Measurements from ENCODE around the gene SETMAR.

The SETMAR gene

GRCh38 chr3:4351164-4351855 is 48.1 kb downstream of the SETMAR start:
- DNase-seq (ENCODE audit: low read depth) = no peak

- DNase-seq (ENCODE audit: low read depth) = no peak
These were observed 48.7 kb downstream of the SETMAR start for GRCh38 chr3:4351872-4352271.

DNA sequence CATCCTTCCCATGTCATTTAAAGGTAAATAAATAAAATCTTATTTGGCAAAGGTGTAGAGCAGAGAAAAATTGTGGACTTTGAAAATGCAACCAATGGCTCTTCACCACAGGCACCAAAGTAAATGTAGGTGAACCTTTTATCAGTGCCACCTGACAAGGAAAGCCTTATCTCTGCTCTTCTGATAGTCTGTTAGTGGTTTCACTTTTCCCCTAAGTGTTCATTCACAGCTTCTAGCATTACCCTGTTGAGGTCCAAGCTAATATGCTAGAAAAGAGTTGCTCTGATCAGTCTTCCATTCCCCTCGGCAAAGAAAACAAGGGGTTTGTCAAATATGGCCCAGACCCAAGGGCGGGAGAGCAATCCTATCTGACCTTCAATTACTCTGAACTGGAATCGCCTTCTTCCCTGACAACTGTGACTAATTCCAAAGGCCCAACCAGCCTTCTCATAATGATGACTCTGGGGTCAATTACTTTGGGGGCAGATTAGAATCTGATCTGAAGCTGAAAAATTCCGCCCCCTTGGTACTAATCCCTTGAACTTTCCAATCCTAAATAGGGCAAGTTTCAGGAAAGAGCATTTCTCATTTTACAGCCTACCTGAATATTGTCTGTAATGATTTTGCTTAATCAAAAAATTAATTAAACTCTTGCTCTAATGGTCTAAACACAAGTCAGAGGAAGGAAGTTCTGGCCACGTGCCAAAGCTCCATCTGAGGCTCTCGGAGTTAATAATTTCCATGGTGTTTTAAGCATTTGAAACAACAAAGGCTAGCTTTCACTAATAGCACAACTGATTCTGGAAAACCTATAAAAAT is 52.4 kb downstream of the SETMAR start:
- no peak for DNase-seq (ENCODE audit: low read depth)

DNA sequence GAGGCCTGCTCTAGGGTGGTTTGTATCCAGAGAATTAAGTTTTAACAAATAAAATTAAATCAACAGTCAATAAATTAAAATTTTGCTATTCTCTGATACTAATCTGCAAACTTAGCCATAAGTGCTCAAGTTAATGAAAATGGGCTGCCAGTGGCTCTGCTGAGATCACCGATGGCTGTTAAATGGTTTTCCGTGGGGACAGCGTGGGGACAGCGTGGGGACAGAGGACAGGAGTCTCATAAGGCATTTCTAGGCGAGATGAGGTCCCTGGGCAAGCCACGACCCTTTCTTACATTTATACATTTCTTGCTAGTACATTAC is 53.0 kb downstream of the SETMAR start:
- DNase-seq (ENCODE audit: low read depth) = no peak

DNA sequence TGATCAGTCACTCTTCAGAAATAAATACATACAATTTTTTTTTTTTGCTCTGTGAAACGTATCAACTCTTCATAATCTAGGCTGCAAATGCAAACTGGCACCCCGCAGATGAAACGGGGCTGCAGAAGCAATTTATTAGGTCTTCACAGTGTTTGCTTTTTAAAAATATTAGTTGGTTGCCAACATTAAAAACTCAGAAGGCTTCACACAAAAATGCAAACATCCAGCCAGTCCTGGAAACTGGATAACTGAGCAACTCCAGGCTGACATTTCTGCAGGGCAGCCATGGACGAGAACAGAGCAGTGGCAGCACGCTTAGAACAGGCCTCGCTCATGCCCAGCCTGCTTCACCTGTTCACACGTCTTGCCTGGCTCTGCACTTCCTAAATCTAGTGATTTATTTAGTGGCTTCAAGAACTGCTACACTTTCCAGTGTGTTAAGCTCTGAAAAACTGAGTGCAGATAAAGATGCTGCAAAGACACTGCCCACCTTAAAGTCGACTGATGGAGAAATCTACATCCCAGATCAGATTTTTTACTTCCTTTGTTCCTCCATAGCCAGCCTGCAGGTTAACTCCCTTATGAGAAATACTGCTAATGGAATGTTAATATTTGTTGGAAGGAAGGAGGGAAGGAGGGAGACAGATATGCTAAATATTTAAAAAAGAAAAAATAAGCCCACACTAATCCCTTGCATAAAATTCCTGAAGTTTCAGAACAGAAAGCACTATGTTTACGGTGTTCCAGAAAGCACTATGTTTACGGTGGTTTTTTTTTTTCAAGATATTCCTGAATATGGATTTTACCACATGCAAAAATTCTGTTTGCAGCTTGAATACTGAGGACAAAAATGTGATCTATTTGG is 53.6 kb downstream of the SETMAR start:
- DNase-seq (ENCODE audit: low read depth) = no peak

- no peak for DNase-seq (ENCODE audit: low read depth)
These were observed 55.1 kb downstream of the SETMAR start for GRCh38 chr3:4358273-4358672.

GRCh38 chr3:4359805-4360502 is 56.8 kb downstream of the SETMAR start:
- no peak for DNase-seq (ENCODE audit: low read depth)

DNA sequence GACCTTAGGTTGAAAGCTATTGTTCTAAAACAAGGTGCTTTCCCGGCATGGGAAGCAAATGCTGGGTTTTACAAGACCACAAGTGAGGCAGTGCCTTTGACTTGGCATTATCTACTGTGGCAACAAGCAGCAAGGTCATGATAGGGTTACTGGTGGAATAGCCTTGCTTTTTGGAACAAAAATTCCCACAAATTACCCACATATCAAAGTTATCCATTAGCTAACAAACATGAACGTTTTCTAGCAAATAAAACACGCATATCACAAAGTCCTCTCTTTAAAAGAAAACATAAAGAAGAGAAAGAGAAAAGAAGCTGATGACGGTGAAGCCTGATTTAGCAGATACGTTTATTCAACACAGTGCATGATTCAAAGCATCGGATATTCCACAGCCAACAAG is 57.6 kb downstream of the SETMAR start:
- DNase-seq (ENCODE audit: low read depth) = no peak

GRCh38 chr3:4362523-4362922 is 59.4 kb downstream of the SETMAR start:
- DNase-seq (ENCODE audit: low read depth) = no peak

Data from HS-27A (cell line).